SKM-1 (cell line): ENCODE results near the gene SKIL.
"Not testable (repeated sequence)": the region's sequence is repeated elsewhere in the genome, so short reads cannot be mapped to it uniquely, and the experiment has no call there.

Experiments used
- DNase-seq: peaks from one replicate; lab custom pipeline; 2025; ENCODE audit not compliant: unreplicated experiment; lab: John Stamatoyannopoulos, UW

Gene SKIL

GRCh38 chr3:170357176-170358041, at the start of gene SKIL:
Gene SKIL (plus strand): TSS chr3:170357715. CDS start chr3:170360332, 2,617 bp downstream.
- peak; percentile 89 for DNase-seq

GRCh38 chr3:170309046-170309445, 48.5 kb upstream of the SKIL start:
- no peak for DNase-seq

GRCh38 chr3:170317954-170318353, 39.6 kb upstream of the SKIL start:
- DNase-seq = no peak

- no peak for DNase-seq
Observed at GRCh38 chr3:170320461-170321121, 36.9 kb upstream of the SKIL start.

GRCh38 chr3:170321321-170322034, 36.0 kb upstream of the SKIL start:
- DNase-seq = peak; percentile 19

GRCh38 chr3:170322566-170323269, 34.8 kb upstream of the SKIL start:
- no peak for DNase-seq

- DNase-seq = no peak
Observed at GRCh38 chr3:170323331-170323730, 34.2 kb upstream of the SKIL start.

- no peak for DNase-seq
Observed at GRCh38 chr3:170324962-170325361, 32.6 kb upstream of the SKIL start.

GRCh38 chr3:170327040-170327808, 30.3 kb upstream of the SKIL start:
- no peak for DNase-seq

GRCh38 chr3:170327868-170328548, 29.5 kb upstream of the SKIL start:
- DNase-seq = not testable (repeated sequence)

GRCh38 chr3:170330366-170330765, 27.1 kb upstream of the SKIL start:
- DNase-seq = no peak

- no peak for DNase-seq
Observed at GRCh38 chr3:170331143-170331542, 26.4 kb upstream of the SKIL start.

- no peak for DNase-seq
Observed at GRCh38 chr3:170337420-170337819, 20.1 kb upstream of the SKIL start.

- no peak for DNase-seq
Observed at GRCh38 chr3:170338690-170339340, 18.7 kb upstream of the SKIL start.

- not testable (repeated sequence) for DNase-seq
Observed at GRCh38 chr3:170342273-170342672, 15.2 kb upstream of the SKIL start.

GRCh38 chr3:170343859-170344258, 13.7 kb upstream of the SKIL start:
- not testable (repeated sequence) for DNase-seq

GRCh38 chr3:170344971-170345370, 12.5 kb upstream of the SKIL start:
- no peak for DNase-seq

- no peak for DNase-seq
Observed at GRCh38 chr3:170346481-170347392, 10.8 kb upstream of the SKIL start.
